ENCODE results near the gene IRX2.

IRX2 gene

DNA sequence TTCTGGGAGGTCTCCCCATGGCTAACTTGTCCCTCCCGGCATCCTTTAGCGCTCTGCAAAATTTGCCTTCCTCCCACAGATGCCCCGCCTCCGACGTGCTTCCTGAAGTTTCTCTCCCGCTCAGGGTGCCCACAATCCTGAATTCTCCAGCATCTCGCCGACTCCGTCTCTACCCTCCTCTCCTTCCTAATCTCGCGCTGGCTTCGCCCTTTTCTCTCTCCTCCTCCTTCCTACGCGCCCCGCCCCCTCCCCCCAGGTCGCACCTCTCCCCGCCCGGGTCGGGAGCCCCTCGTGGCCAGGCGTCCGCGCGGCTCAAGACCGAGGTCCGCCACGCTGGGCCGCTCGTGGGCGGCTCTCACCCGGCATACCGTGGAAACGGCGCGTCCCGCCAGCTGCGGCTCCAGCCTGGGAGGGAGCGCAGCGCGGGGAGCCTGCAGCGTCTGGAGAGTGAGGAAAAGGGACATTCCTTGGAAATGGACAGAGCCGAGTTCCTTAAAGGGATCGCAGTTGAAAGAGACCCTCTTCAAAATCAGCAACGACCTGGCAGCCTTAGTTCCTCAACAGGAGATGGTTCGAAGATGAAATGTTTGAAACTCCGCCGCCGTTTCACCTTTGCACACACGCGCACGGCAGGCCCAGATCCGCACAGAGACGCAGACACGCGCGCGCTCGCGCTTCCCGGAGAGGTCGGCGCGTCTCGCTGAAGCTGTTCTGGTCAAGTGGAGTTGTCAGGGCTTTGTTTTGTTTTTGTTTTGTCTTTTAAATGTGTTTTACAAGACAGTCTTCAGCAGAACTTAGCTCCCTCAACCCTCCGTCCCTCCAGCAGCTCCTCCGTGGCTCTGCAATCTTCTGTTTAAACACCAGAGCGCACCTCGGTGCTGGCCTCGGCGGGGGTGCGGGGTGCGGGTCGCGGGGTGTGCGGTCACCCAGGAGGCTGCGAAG, 5.0 kb upstream of the IRX2 start:
- peak overlapping the region; percentile 35 for H3K4me3 ChIP-seq (replicated peaks; ENCODE audit: low read depth, low read length)
- no peak for TF ChIP-seq CTCF (IDR thresholded peaks at IDR 0.05; ENCODE audit: low read length, missing control alignments)
- peak; percentile 52 for DNase-seq (ENCODE audit: low read depth)

GRCh38 chr5:2755681-2756171, 4.2 kb upstream of the IRX2 start:
- H3K4me3 ChIP-seq (replicated peaks; ENCODE audit: low read depth, low read length) = peak overlapping the region; percentile 35
- DNase-seq (ENCODE audit: low read depth) = no peak
- no peak for TF ChIP-seq CTCF (IDR thresholded peaks at IDR 0.05; ENCODE audit: low read length, missing control alignments)

DNA sequence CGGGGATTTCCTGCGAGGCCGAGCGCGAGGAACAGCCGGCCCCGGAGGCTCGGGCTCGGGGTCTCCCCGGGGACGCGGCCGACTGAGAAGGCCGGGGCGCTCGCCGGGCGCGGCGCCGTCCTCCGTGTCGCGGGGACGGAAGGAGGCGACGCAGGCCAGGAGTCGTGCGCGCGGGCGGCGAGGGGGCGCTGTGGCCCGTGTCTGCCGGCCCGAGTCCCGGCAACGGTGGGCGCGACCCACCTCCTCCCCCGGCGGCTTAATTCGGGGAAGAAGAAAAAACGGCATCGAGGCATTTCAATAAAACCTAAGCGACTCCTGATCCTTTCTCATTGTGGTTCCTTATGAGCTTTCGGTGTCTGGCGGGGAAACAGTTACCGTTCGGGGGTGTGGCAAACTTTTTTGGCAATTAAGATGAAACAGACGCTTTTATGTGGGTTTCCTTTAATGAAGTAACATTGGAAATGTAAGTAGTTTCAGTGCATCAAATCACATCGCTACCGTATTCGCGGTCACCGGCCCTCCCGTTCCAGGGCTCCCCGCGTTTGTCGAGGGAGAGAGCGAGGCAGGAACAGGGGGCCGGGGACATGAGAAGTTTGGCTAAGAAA, 3.7 kb upstream of the IRX2 start:
- TF ChIP-seq CTCF (IDR thresholded peaks at IDR 0.05; ENCODE audit: low read length, missing control alignments) = no peak
- H3K4me3 ChIP-seq (replicated peaks; ENCODE audit: low read depth, low read length) = no peak overlapping the region
- no peak for DNase-seq (ENCODE audit: low read depth)

- no peak for TF ChIP-seq CTCF (IDR thresholded peaks at IDR 0.05; ENCODE audit: low read length, missing control alignments)
- no peak overlapping the region for H3K4me3 ChIP-seq (replicated peaks; ENCODE audit: low read depth, low read length)
- no peak for DNase-seq (ENCODE audit: low read depth)
Observed at GRCh38 chr5:2754581-2755075, 3.2 kb upstream of the IRX2 start.

DNA sequence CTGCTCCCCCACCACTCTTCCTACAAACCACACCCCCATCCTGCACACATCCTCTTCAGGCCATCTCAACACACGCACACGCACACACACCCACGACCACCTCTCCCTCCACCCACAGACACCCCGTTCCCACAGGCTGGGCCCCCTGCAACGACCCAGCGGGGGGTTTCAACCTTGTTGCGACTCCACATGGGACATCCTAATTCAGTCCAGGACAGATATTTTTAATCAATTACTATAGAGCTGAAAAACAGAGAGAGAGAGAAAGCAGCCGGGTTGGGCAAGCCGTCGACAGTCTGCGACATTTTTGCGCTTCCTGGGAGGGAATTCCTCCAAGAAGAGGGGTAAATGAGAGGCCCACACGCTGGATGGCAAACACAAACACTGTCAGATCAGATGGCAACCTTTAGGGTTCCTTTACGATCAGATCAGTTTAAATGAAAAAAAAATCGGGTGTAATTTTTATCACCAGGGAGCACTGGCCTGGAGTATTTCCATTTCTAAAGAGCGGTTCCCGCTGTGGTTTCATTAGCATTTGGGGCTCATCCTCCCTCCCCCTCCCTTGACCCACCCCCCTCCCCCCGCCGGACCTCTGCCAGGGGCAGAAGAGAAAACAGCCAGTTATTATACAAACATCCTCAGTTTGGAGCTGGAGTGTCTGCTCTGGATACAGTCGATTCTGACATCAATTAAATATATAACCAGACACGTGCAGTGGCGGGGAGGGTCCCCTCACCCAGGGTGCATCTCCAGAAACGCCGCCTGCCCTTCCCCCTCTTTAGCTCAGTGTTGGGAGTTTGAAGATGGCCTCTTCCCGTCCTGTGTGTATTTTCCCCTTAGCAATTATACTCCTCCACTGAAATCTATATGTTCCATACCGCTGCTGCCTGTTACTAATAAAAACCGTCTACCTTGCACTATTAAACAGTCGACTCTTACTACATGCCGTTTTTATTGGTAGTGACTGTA, 2.3 kb upstream of the IRX2 start:
- no peak overlapping the region for H3K4me3 ChIP-seq (replicated peaks; ENCODE audit: low read depth, low read length)
- TF ChIP-seq CTCF (IDR thresholded peaks at IDR 0.05; ENCODE audit: low read length, missing control alignments) = no peak

GRCh38 chr5:2752821-2753439, 1.5 kb upstream of the IRX2 start:
- TF ChIP-seq CTCF (IDR thresholded peaks at IDR 0.05; ENCODE audit: low read length, missing control alignments) = no peak
- H3K4me3 ChIP-seq (replicated peaks; ENCODE audit: low read depth, low read length) = peak overlapping the region; percentile 40
- DNase-seq (ENCODE audit: low read depth) = no peak

More for the DNA sequence above, 2.3 kb upstream of the IRX2 start:
- no peak for DNase-seq (ENCODE audit: low read depth)
